ENCODE measurements around the gene RUSF1. TPM values are rescaled to one million over a fixed set of nuclear protein-coding genes. Genes with fewer than 3 reads are reported as not detected.

The RUSF1 gene
- total RNA-seq, 1 donor from 2014 or later, result 20.6 TPM

GRCh38 chr16:31501966-31502348, 6.2 kb downstream of the RUSF1 start:
- H3K4me3 ChIP-seq, result no peak overlapping the region
- no peak for TF ChIP-seq CTCF (IDR thresholded peaks at IDR 0.05; ENCODE audit: borderline replicate concordance)
- DNase-seq, result no peak
- no peaks in the 10 kb centered on the region for H3K9me3 ChIP-seq (replicated peaks)
- H3K4me1 ChIP-seq, result peaks cover 55% of the 10 kb centered on the region
- H3K27ac ChIP-seq (replicated peaks), result no peak overlapping the region
- H3K36me3 ChIP-seq, result peaks cover 48% of the 10 kb centered on the region
- intact Hi-C loops (cut with micrococcal nuclease), result no loop called here
- H3K27me3 ChIP-seq (ENCODE audit: low read depth), result no peaks in the 10 kb centered on the region

GRCh38 chr16:31501226-31501965, 6.8 kb downstream of the RUSF1 start:
- no peak for DNase-seq
- intact Hi-C loops (cut with micrococcal nuclease), result no loop called here
- no peak for TF ChIP-seq CTCF (IDR thresholded peaks at IDR 0.05; ENCODE audit: borderline replicate concordance)
- H3K4me3 ChIP-seq, result no peak overlapping the region
- H3K27ac ChIP-seq (replicated peaks), result no peak overlapping the region
- H3K4me1 ChIP-seq, result peaks cover 49% of the 10 kb centered on the region
- no peaks in the 10 kb centered on the region for H3K27me3 ChIP-seq (ENCODE audit: low read depth)
- H3K9me3 ChIP-seq (replicated peaks), result no peaks in the 10 kb centered on the region
- peaks cover 51% of the 10 kb centered on the region for H3K36me3 ChIP-seq

GRCh38 chr16:31499928-31500327, 8.3 kb downstream of the RUSF1 start:
- peaks cover 57% of the 10 kb centered on the region for H3K36me3 ChIP-seq
- H3K27ac ChIP-seq (replicated peaks), result no peak overlapping the region
- H3K9me3 ChIP-seq (replicated peaks), result no peaks in the 10 kb centered on the region
- no peaks in the 10 kb centered on the region for H3K27me3 ChIP-seq (ENCODE audit: low read depth)
- no peak for DNase-seq
- peaks cover 35% of the 10 kb centered on the region for H3K4me1 ChIP-seq
- H3K4me3 ChIP-seq, result no peak overlapping the region
- no peak for TF ChIP-seq CTCF (IDR thresholded peaks at IDR 0.05; ENCODE audit: borderline replicate concordance)
- intact Hi-C loops (cut with micrococcal nuclease), result no loop called here

GRCh38 chr16:31498493-31498892, 9.7 kb downstream of the RUSF1 start:
- Histone ChIP-seq H3K27ac (replicated peaks) (no peak overlapping the region), H3K36me3 (peaks cover 71% of the 10 kb centered on the region)
- intact Hi-C loops (cut with micrococcal nuclease), result no loop called here

GRCh38 chr16:31496670-31497069, 11.5 kb downstream of the RUSF1 start:
- peaks cover 88% of the 10 kb centered on the region for H3K36me3 ChIP-seq
- TF ChIP-seq CTCF (IDR thresholded peaks at IDR 0.05; ENCODE audit: borderline replicate concordance), result no peak

More at GRCh38 chr16:31498493-31498892, 9.7 kb downstream of the RUSF1 start:
- H3K4me3 ChIP-seq, result no peak overlapping the region
- peaks cover 20% of the 10 kb centered on the region for H3K4me1 ChIP-seq
- no peak for DNase-seq
- H3K27me3 ChIP-seq (ENCODE audit: low read depth), result no peaks in the 10 kb centered on the region
- H3K9me3 ChIP-seq (replicated peaks), result no peaks in the 10 kb centered on the region
- no peak for TF ChIP-seq CTCF (IDR thresholded peaks at IDR 0.05; ENCODE audit: borderline replicate concordance)

More at GRCh38 chr16:31496670-31497069, 11.5 kb downstream of the RUSF1 start:
- intact Hi-C loops (cut with micrococcal nuclease), result no loop called here
- Histone ChIP-seq H3K9me3 (replicated peaks) (no peaks in the 10 kb centered on the region), H3K4me3 (no peak overlapping the region), H3K27me3 (ENCODE audit: low read depth) (no peaks in the 10 kb centered on the region), H3K27ac (replicated peaks) (no peak overlapping the region), H3K4me1 (peaks cover 2% of the 10 kb centered on the region)
- no peak for DNase-seq

Data from left ventricle myocardium inferior (tissue), 1 donor.